Endothelial cell of umbilical vein (primary cell): Measurements from ENCODE around the gene SLC22A6. TPM values are rescaled to one million over a fixed set of nuclear protein-coding genes. Genes with fewer than 3 reads are reported as not detected.

ENCODE experiments used
- BruUV-seq: library from RNA; stranded (reverse); fragments of 400-500 nt; replicated peaks from 2 replicates; lab custom pipeline; 2021; lab: Mats Ljungman, UMichigan
- CTCF ChIA-PET: fragments of 300-600, 350-600 bp; sonication (Branson Sonifier 250); formaldehyde crosslinking; loops from one replicate; lab custom pipeline; 2021; ENCODE audit warnings: antibody characterized with exemption, inconsistent platforms; lab: Charles Lee
- POLR2A ChIA-PET: fragments of 300-600, 350-600 bp; sonication (Branson Sonifier 250); formaldehyde crosslinking; loops from one replicate; lab custom pipeline; 2021; ENCODE audit warnings: antibody characterized with exemption, inconsistent platforms; lab: Charles Lee
- DNase-seq: peaks from one replicate; pipeline ENCODE4 v3.0.0-alpha.2; 2011; ENCODE audit warnings: low read depth, low spot score
- FAIRE-seq: peaks from 2 replicates; lab custom pipeline; 2011; peaks lifted over from hg19 to GRCh38; lab: Jason Lieb, UNC
- H2AFZ ChIP-seq: 2 replicates; pipeline ENCODE4 v1.6.0; 2012; ENCODE audit warnings: low read depth, low read length, control low read depth, inconsistent platforms
- H3K27ac ChIP-seq: 2 replicates; pipeline ENCODE4 v1.5.1; 2011; ENCODE audit warnings: low read depth, mild to moderate bottlenecking, control low read depth, low read length, moderate library complexity; ENCODE audit not compliant: insufficient read depth
- H3K27me3 ChIP-seq, 2 experiments: 2 replicates each; pipeline versions ENCODE4 v1.6.0 to v1.6.1; 2011; ENCODE audit warnings: low read length in 2 of 2, mixed read lengths in 1 of 2; ENCODE audit not compliant: control insufficient read depth in 2 of 2, insufficient read depth in 2 of 2
- H3K36me3 ChIP-seq, 2 experiments: 2 replicates in 1 of 2; 3 replicates in 1 of 2; pipeline ENCODE4 v1.5.1; 2011; ENCODE audit warnings: low read length in 2 of 2, mild to moderate bottlenecking in 1 of 2, moderate library complexity in 1 of 2; ENCODE audit not compliant: control insufficient read depth in 2 of 2, insufficient read depth in 2 of 2; ENCODE audit errors: extremely low read depth in 1 of 2
- H3K4me1 ChIP-seq: 3 replicates; pipeline ENCODE4 v1.5.1; 2011; ENCODE audit warnings: mild to moderate bottlenecking, low read length; ENCODE audit not compliant: control insufficient read depth, insufficient read depth; ENCODE audit errors: extremely low read depth
- H3K4me2 ChIP-seq: 2 replicates; pipeline ENCODE4 v1.6.1; 2011; ENCODE audit warnings: low read length, control low read depth, mixed read lengths; ENCODE audit not compliant: insufficient read depth
- H3K4me3 ChIP-seq, 3 experiments: fragments of 200-600 bp in 1 of 3; sonication (generic), shearing (Covaris generic) in 1 of 3; replicated peaks in 1 of 3; 2 replicates each; pipeline ENCODE4 v1.5.1; 2011 to 2016; ENCODE audit warnings: control low read depth in 3 of 3, low read length in 3 of 3, mild to moderate bottlenecking in 2 of 3, inconsistent platforms in 1 of 3, low read depth in 1 of 3, moderate library complexity in 1 of 3; ENCODE audit not compliant: insufficient read depth in 1 of 3
- H3K79me2 ChIP-seq: 2 replicates; pipeline ENCODE4 v1.6.0; 2012; ENCODE audit warnings: low read length, inconsistent platforms; ENCODE audit not compliant: control insufficient read depth, insufficient read depth
- H3K9ac ChIP-seq: replicated peaks from 2 replicates; pipeline ENCODE3; 2011; ENCODE audit warnings: low read length, control low read depth; ENCODE audit not compliant: insufficient read depth; ENCODE audit errors: extremely low read depth
- H3K9me1 ChIP-seq: replicated peaks from 3 replicates; pipeline ENCODE4 v1.6.0; 2011; ENCODE audit warnings: mild to moderate bottlenecking, low read length; ENCODE audit not compliant: control insufficient read depth, insufficient read depth; ENCODE audit errors: extremely low read depth
- H3K9me3 ChIP-seq: replicated peaks from 2 replicates; pipeline ENCODE4 v1.5.1; 2012; ENCODE audit warnings: low read length, inconsistent platforms; ENCODE audit not compliant: control insufficient read depth, insufficient read depth
- H4K20me1 ChIP-seq: replicated peaks from 2 replicates; pipeline ENCODE3; 2011; ENCODE audit warnings: mild to moderate bottlenecking, low read length; ENCODE audit not compliant: control insufficient read depth, insufficient read depth; ENCODE audit errors: extremely low read depth
- FOS ChIP-seq: IDR thresholded peaks from 2 replicates; pipeline ENCODE4 v1.6.1; 2011; ENCODE audit warnings: mild to moderate bottlenecking, low read length, moderate library complexity, borderline replicate concordance; ENCODE audit not compliant: insufficient read depth
- GATA2 ChIP-seq: IDR thresholded peaks from 2 replicates; pipeline ENCODE4 v1.7.0; 2011; ENCODE audit warnings: low read depth, mild to moderate bottlenecking, moderate library complexity, mixed read lengths, low read length; ENCODE audit not compliant: insufficient read length, insufficient read depth
- JUN ChIP-seq: IDR thresholded peaks from 2 replicates; pipeline ENCODE4 v1.6.1; 2011; ENCODE audit warnings: borderline replicate concordance, low read depth; ENCODE audit not compliant: insufficient read length, insufficient read depth
- POLR2A ChIP-seq: IDR thresholded peaks from 2 replicates; pipeline ENCODE4 v1.6.1; 2012; ENCODE audit warnings: low read depth, mild to moderate bottlenecking, control low read depth, low read length
- POLR2AphosphoS5 ChIP-seq: IDR thresholded peaks from 2 replicates; pipeline ENCODE4 v1.6.1; 2012; ENCODE audit warnings: low read depth, mild to moderate bottlenecking, control low read depth, low read length, moderate library complexity; ENCODE audit not compliant: insufficient read depth
- dilution Hi-C: fragments of 300-500 bp; cut with MboI; formaldehyde crosslinking; loops from one replicate; pipeline ENCODE4 v1.15.0; 2019; ENCODE audit warnings: low sequenced_read_pairs; ENCODE audit not compliant: extremely low pct_ligation_motif_present
- intact Hi-C: fragments of 100-400 bp; cut with micrococcal nuclease; formaldehyde crosslinking; loops from one replicate; pipeline ENCODE4 v1.10.0; 2022
- polyA plus RNA-seq, 4 experiments: library from polyadenylated mRNA; depleted of rRNA in 3 of 4; stranded (reverse) in 3 of 4; unstranded in 1 of 4; fragments of >200 nt; gene quantifications; 2 replicates each; pipeline versions ENCODE4 v1.2.1 to v1.2.3, GENCODE V29; 2011 to 2012; ENCODE audit warnings: missing spikeins in 1 of 4
- total RNA-seq: library from RNA; stranded (reverse); gene quantifications from 2 replicates; pipeline ENCODE4 v1.2.3, GENCODE V29; 2021
- TF ChIP-seq, protein P1 (sequence below): IDR thresholded peaks from 2 replicates; pipeline ENCODE4 v1.6.1; 2011; ENCODE audit not compliant: insufficient read depth, insufficient read length
- TF ChIP-seq, protein P2 (sequence below), 2 donors: IDR thresholded peaks; 1 replicate in 1 of 2; 2 replicates in 1 of 2; pipeline ENCODE4 v1.5.1; 2011; ENCODE audit warnings: low read length in 2 of 2, mild to moderate bottlenecking in 2 of 2, moderate library complexity in 2 of 2, control low read depth in 1 of 2, inconsistent platforms in 1 of 2, low read depth in 1 of 2; ENCODE audit not compliant: insufficient read depth in 1 of 2; ENCODE audit errors: extremely low read depth in 1 of 2

Gene SLC22A6
- total and polyA plus RNA-seq, 2 donors (not counting 3 experiments of a cell fraction or from before 2014, with no cell fraction given), result not detected

DNA sequence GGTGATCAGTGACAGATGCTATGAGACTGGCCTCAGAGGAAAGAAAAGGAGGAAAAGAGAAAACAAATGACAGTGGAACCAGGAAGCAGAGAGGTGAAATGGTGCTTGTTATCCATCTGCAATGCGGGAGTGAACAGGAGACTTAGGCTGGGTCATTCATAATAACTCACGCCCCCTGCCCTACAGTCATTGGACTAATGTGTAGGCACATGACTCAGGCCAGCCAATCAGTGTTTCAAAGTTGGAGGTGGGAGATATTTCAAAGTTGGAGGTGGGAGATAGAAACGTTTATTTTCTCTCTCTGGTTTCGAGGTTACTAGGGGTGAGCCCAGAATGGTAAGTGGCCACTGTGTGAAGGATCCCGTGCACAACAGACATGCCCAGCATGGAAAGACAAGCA lies 30.3 kb downstream of the SLC22A6 start:
- H3K4me3 ChIP-seq, result no peak overlapping the region
- H3K4me1 ChIP-seq, result no peaks in the 10 kb centered on the region
- no peaks in the 10 kb centered on the region for H3K9me1 ChIP-seq
- no peak overlapping the region for H3K4me2 ChIP-seq
- POLR2A ChIA-PET, result no interaction called here
- H3K27ac ChIP-seq, result no peak overlapping the region
- no peak overlapping the region for H3K9ac ChIP-seq
- BruUV-seq, result no TSS peak
- no peaks in the 10 kb centered on the region for H3K36me3 ChIP-seq
- CTCF ChIA-PET, result interaction anchor here (1.0 kb wide), 1 partner anchor 11 kb away, joined by 3 read pairs; no protein-coding TSS in a partner anchor
- TF ChIP-seq GATA2, result no peak
- TF ChIP-seq, protein P1, sequence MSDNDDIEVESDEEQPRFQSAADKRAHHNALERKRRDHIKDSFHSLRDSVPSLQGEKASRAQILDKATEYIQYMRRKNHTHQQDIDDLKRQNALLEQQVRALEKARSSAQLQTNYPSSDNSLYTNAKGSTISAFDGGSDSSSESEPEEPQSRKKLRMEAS, result no peak
- no peak for TF ChIP-seq FOS
- TF ChIP-seq, protein P2, sequence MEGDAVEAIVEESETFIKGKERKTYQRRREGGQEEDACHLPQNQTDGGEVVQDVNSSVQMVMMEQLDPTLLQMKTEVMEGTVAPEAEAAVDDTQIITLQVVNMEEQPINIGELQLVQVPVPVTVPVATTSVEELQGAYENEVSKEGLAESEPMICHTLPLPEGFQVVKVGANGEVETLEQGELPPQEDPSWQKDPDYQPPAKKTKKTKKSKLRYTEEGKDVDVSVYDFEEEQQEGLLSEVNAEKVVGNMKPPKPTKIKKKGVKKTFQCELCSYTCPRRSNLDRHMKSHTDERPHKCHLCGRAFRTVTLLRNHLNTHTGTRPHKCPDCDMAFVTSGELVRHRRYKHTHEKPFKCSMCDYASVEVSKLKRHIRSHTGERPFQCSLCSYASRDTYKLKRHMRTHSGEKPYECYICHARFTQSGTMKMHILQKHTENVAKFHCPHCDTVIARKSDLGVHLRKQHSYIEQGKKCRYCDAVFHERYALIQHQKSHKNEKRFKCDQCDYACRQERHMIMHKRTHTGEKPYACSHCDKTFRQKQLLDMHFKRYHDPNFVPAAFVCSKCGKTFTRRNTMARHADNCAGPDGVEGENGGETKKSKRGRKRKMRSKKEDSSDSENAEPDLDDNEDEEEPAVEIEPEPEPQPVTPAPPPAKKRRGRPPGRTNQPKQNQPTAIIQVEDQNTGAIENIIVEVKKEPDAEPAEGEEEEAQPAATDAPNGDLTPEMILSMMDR (IDR thresholded peaks at IDR 0.05; ENCODE audit: extremely low read depth in 1 of 2, insufficient read depth in 1 of 2, low read depth in 1 of 2, low read length in 2 of 2), result no peak
- no peak for TF ChIP-seq JUN
- TF ChIP-seq POLR2A, result no peak
- no peak for TF ChIP-seq POLR2AphosphoS5
- H3K9me3 ChIP-seq, result no peaks in the 10 kb centered on the region
- DNase-seq (no peak), FAIRE-seq (no peak)
- dilution Hi-C loops (no loop called here), intact Hi-C loops (no loop called here)
- no peaks in the 10 kb centered on the region for H3K79me2 ChIP-seq
- H4K20me1 ChIP-seq, result no peaks in the 10 kb centered on the region
- no peaks in the 10 kb centered on the region for H3K27me3 ChIP-seq
- H2AFZ ChIP-seq, result no peak overlapping the region
